Ascending aorta (tissue), 2 donors: ENCODE results near the gene MYOM1. TPM values are rescaled to one million over a fixed set of nuclear protein-coding genes. Genes with fewer than 3 reads are reported as not detected.

Source experiments
- DNase-seq, 2 donors: peaks; one replicate each; pipeline ENCODE4 v3.0.0-alpha.2; 2019; ENCODE audit warnings: low spot score in 2 of 2
- H3K27ac ChIP-seq, 2 donors: fragments of 200-600 bp; sonication (generic); one replicate each; pipeline ENCODE4 v1.5.1; 2016 to 2017; ENCODE audit warnings: mild to moderate bottlenecking in 1 of 2
- H3K27me3 ChIP-seq: fragments of 200-600 bp; sonication (generic); one replicate; pipeline ENCODE4 v1.5.1; 2017
- H3K36me3 ChIP-seq, 2 donors: fragments of 200-600 bp; sonication (generic); one replicate each; pipeline ENCODE4 v1.5.1; 2016
- H3K4me1 ChIP-seq, 2 donors: fragments of 200-600 bp; sonication (generic); one replicate each; pipeline ENCODE4 v1.5.1; 2016 to 2017; ENCODE audit warnings: mild to moderate bottlenecking in 1 of 2
- H3K4me3 ChIP-seq, 2 donors: fragments of 200-600 bp; sonication (generic); one replicate each; pipeline ENCODE4 v1.5.1; 2016 to 2017; ENCODE audit warnings: mild to moderate bottlenecking in 1 of 2
- H3K9me3 ChIP-seq, 2 donors: fragments of 200-600 bp; sonication (generic); one replicate each; pipeline ENCODE4 v1.5.1; 2016
- intact Hi-C: fragments of 100-400 bp; cut with DNase I; formaldehyde crosslinking; loops from one replicate; pipeline ENCODE4 v1.15.1; 2023
- total RNA-seq: library from RNA; depleted of rRNA; stranded (reverse); fragments of >200 nt; gene quantifications from one replicate; pipeline ENCODE4 v1.1.0, GENCODE V29; 2016
- TF ChIP-seq, protein P1 (sequence below), 3 experiments: fragments of 200-600 bp in 2 of 3; fragments of 450-650 bp in 1 of 3; sonication (generic) in 2 of 3; IDR thresholded peaks; one replicate each; pipeline ENCODE4 v1.5.1; 2016 to 2019; ENCODE audit warnings: antibody characterized with exemption in 3 of 3, mild to moderate bottlenecking in 1 of 3, moderate library complexity in 1 of 3

The MYOM1 gene
- total RNA-seq, 1 donor from 2014 or later: 7.8 TPM

DNA sequence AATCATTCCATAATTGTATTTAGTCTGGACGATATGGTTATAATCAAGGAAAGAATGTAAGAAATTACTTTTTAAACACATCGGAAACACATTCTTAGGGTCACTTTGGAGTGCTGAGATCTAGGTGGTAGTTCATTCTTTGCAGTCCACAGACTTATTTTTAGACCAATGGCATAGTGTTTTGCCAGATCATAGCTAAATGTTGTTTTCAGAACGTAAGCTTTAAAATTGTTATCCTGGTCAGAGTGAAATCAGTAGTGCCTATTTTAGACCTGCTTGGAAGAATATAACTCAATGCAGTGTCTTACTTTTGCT, 32.2 kb upstream of the MYOM1 start:
- H3K4me1 ChIP-seq: peaks cover 1 to 46% of the 10 kb centered on the region in 2 donors
- no peak for DNase-seq
- TF ChIP-seq, protein P1, sequence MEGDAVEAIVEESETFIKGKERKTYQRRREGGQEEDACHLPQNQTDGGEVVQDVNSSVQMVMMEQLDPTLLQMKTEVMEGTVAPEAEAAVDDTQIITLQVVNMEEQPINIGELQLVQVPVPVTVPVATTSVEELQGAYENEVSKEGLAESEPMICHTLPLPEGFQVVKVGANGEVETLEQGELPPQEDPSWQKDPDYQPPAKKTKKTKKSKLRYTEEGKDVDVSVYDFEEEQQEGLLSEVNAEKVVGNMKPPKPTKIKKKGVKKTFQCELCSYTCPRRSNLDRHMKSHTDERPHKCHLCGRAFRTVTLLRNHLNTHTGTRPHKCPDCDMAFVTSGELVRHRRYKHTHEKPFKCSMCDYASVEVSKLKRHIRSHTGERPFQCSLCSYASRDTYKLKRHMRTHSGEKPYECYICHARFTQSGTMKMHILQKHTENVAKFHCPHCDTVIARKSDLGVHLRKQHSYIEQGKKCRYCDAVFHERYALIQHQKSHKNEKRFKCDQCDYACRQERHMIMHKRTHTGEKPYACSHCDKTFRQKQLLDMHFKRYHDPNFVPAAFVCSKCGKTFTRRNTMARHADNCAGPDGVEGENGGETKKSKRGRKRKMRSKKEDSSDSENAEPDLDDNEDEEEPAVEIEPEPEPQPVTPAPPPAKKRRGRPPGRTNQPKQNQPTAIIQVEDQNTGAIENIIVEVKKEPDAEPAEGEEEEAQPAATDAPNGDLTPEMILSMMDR (IDR thresholded peaks at IDR 0.05): no peak
- peaks cover 39 to 52% of the 10 kb centered on the region in 2 donors for H3K36me3 ChIP-seq
- H3K4me3 ChIP-seq: peak overlapping the region; percentile 34 to 81
- intact Hi-C loops: no loop called here
- H3K9me3 ChIP-seq: no peaks in the 10 kb centered on the region
- H3K27ac ChIP-seq: peak overlapping the region; percentile 100
- no peaks in the 10 kb centered on the region for H3K27me3 ChIP-seq

DNA sequence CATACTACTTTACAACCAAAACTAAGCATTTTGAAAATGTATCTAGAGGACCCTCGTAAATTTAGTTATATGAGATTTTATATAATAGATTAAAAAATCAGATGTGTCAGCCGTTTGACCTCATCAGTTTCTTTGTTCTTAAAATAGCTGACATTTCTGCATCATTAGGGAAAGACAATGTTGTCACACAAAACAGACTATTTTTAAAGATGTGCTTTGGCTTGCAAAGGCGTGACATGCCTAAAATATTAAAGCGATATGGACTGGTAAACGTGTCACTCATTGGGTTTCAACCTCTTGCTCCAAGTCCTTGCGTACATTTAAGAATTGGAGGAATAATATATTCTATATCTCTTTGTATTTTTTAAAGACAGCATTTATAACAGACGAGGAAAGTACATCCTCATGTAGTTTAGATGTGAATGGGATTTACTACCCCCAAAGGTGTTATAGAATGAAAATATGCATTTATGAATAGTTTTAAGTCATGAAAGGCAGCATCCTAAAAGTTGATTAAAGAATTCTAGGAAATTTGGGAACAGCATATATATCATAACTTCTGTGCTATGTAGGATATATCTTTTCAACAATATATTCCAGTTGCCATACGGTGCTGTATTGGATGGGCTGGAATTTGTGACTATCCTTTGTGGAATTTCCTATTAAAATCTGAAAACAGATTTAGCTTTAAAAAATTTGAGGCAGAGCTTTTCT, 31.6 kb upstream of the MYOM1 start:
- DNase-seq: no peak
- Histone ChIP-seq H3K4me3 (peak overlapping the region; percentile 34 to 81), H3K9me3 (no peaks in the 10 kb centered on the region), H3K27ac (peak overlapping the region; percentile 100), H3K4me1 (peaks cover 0 to 41% of the 10 kb centered on the region in 2 donors), H3K27me3 (no peaks in the 10 kb centered on the region), H3K36me3 (peaks cover 36 to 47% of the 10 kb centered on the region in 2 donors)
- TF ChIP-seq, protein P1 (IDR thresholded peaks at IDR 0.05): no peak
- intact Hi-C loops: no loop called here

DNA sequence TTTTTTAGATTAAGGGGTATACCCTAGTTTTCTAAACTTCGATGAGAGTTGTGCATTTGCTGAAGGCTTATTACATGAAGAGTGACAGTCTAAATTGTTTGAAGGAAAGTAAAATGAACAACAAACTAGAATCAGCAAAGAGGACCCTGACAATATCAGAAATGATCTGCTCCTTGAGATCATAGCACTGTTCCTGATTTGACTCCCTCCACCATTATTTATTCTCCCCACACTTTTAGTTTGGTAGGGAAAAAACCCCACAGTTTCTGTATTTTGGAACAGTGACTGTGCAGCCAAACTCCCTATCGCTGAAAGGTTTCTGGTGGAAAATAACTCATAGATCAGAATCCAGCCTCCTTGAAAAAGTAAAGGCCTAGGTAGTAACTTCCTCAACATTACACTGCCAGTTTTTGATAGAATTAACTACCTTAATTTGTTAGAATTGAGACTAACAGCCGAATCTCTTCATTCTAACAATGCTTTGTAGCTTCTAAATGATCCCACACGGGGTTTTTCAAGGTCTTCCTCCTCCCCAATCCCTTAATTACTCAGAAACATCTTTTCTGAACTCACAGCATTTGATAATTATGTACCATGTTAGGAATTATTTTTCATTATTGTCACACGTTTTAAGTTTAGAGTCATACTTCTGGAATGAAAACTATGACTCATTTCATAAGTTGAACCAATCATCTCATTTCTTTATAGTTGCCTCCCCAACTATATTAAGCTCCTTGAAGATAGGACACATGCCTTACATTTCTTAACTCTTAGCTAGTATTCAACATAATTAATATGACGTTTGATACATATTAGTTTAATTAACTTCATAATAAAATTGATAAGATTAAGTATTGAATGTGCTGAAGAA, 30.7 kb upstream of the MYOM1 start:
- DNase-seq: no peak
- Histone ChIP-seq H3K4me1 (peaks cover 0 to 32% of the 10 kb centered on the region in 2 donors), H3K36me3 (peaks cover 27 to 38% of the 10 kb centered on the region in 2 donors), H3K27me3 (no peaks in the 10 kb centered on the region), H3K9me3 (no peaks in the 10 kb centered on the region), H3K4me3 (peak overlapping the region; percentile 81 to 92), H3K27ac (peak overlapping the region; percentile 100)
- intact Hi-C loops: no loop called here
- TF ChIP-seq, protein P1 (IDR thresholded peaks at IDR 0.05): no peak

DNA sequence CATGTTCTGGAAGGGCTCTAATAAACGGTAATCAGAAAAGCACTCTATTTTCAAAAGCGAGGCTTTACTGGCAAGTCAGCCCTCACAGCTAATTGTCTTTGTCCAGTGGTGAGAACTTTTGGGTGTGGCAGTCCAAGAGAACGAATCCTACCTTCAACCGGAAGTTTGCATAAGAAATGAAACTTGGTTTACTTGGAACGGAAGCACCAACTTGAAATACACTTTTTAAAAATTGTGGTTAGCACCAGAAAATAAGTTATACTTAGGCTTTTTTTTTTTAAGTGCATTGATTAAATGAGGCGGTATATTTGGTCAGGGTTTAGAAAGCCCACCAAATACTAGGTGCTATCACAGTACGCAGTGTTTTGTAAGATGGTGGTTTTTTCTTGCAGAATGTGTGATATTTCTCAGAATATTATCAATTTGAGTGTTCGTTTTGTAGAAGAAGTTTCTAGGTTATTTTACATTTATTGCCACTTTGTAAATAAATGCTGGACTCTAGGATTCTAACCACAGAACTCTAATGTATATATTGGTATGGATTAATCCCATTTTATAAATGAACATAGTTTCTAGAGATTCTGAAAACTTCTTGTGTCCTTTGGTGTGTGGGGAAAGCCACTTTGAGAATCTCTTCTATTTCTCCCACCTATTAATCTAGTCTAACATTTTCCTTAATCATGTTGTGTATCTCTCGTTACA, 29.0 kb upstream of the MYOM1 start:
- Histone ChIP-seq H3K27me3 (no peaks in the 10 kb centered on the region), H3K4me1 (peaks cover 2 to 21% of the 10 kb centered on the region in 2 donors), H3K36me3 (peaks cover 10 to 21% of the 10 kb centered on the region in 2 donors), H3K27ac (peak overlapping the region; percentile 100), H3K4me3 (peak overlapping the region; percentile 81 to 92), H3K9me3 (no peaks in the 10 kb centered on the region)
- TF ChIP-seq, protein P1 (IDR thresholded peaks at IDR 0.05): no peak
- intact Hi-C loops: loop anchor here (5.0 kb wide), 2 partner anchors 252 to 392 kb away; no protein-coding TSS in a partner anchor
- DNase-seq: no peak

DNA sequence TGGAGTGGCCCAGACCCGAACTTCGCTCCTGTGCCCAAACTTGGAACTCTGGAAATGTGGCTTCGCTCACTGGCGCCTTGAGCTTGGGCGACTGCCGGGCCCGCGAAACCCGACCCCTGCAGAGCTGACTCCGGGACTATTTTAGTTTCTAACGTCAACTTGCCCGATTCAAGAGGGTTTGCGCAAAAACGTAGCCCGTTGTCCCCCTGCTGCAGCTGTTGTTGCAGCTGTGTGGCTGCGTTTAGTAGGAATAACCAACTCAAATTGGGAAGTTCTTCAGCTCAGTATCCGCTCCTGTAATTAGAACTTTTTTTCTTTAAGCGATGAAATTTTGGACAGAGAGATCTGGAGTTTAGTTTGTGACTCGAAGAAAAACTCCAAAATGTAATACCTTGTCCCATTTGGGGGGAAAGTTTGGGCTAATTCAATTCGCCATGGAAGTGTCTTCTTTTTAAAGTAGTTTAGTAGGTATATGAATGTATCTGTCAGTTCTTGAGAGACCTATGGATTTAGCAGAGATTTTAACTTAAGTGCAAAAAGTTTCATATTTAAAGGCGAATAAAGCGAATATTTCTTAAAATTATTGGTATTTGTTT, 28.4 kb upstream of the MYOM1 start:
- Histone ChIP-seq H3K9me3 (no peaks in the 10 kb centered on the region), H3K4me3 (peak overlapping the region; percentile 81 to 92), H3K36me3 (peaks cover 4 to 15% of the 10 kb centered on the region in 2 donors), H3K27ac (peak overlapping the region; percentile 100), H3K4me1 (peaks cover 2 to 17% of the 10 kb centered on the region in 2 donors), H3K27me3 (no peaks in the 10 kb centered on the region)
- intact Hi-C loops: loop anchor here (5.0 kb wide), 2 partner anchors 251 to 391 kb away; no protein-coding TSS in a partner anchor
- DNase-seq: peak in 1 of 2 donors; percentile 81
- TF ChIP-seq, protein P1 (IDR thresholded peaks at IDR 0.05): no peak
